DND-41 (cell line): ENCODE data around the gene ADAM11.

ENCODE experiments used
- ATAC-seq: fragments of 200-7000 bp; cut with Tn5 transposase; 3 replicates; pipeline ENCODE4 v1.9.1; 2021; ENCODE audit warnings: low read depth; ENCODE audit not compliant: insufficient read depth
- DNase-seq: peaks from one replicate; pipeline ENCODE4 v3.0.0-alpha.2; 2020
- H2AFZ ChIP-seq: 2 replicates; pipeline ENCODE4 v1.6.0; 2012; ENCODE audit warnings: low read depth, low read length
- H3K27ac ChIP-seq: 2 replicates; pipeline ENCODE4 v1.5.1; 2012; ENCODE audit warnings: low read length, inconsistent platforms
- H3K27me3 ChIP-seq: fragments of 200-600 bp; sonication (generic); 2 replicates; pipeline ENCODE4 v1.6.0; 2012; ENCODE audit warnings: low read length, mild to moderate bottlenecking, inconsistent platforms; ENCODE audit not compliant: insufficient read depth, poor library complexity
- H3K36me3 ChIP-seq: 2 replicates; pipeline ENCODE4 v1.5.1; 2012; ENCODE audit warnings: low read length, inconsistent platforms; ENCODE audit not compliant: insufficient read depth
- H3K4me1 ChIP-seq: 2 replicates; pipeline ENCODE4 v1.5.1; 2012; ENCODE audit warnings: mild to moderate bottlenecking, low read length; ENCODE audit not compliant: insufficient read depth
- H3K4me2 ChIP-seq: 2 replicates; pipeline ENCODE4 v1.6.0; 2012; ENCODE audit warnings: mild to moderate bottlenecking, moderate library complexity, low read length, inconsistent platforms; ENCODE audit not compliant: insufficient read depth
- H3K4me3 ChIP-seq, 2 experiments: fragments of 200-600 bp in 1 of 2; shearing (Covaris generic) in 1 of 2; 2 replicates each; pipeline ENCODE4 v1.5.1; 2012 to 2016; ENCODE audit warnings: inconsistent platforms in 2 of 2, low read length in 2 of 2, mild to moderate bottlenecking in 2 of 2, low read depth in 1 of 2, moderate library complexity in 1 of 2
- H3K79me2 ChIP-seq: 2 replicates; pipeline ENCODE4 v1.6.0; 2012; ENCODE audit warnings: low read length, inconsistent platforms; ENCODE audit not compliant: insufficient read depth
- H3K9ac ChIP-seq: 2 replicates; pipeline ENCODE4 v1.6.0; 2012; ENCODE audit warnings: low read depth, mild to moderate bottlenecking, inconsistent platforms, low read length, moderate library complexity
- H3K9me3 ChIP-seq: 2 replicates; pipeline ENCODE4 v1.5.1; 2012; ENCODE audit warnings: low read length, moderate library complexity, mild to moderate bottlenecking, inconsistent platforms; ENCODE audit not compliant: insufficient read depth, severe bottlenecking
- H4K20me1 ChIP-seq: 2 replicates; pipeline ENCODE4 v1.6.0; 2012; ENCODE audit warnings: low read length; ENCODE audit not compliant: insufficient read depth
- EZH2 ChIP-seq: IDR thresholded peaks from 3 replicates; pipeline ENCODE4 v1.6.1; 2012; ENCODE audit warnings: borderline replicate concordance, low read depth, mild to moderate bottlenecking, moderate library complexity, low read length, inconsistent platforms; ENCODE audit not compliant: severe bottlenecking
- TF ChIP-seq, protein P1 (sequence below): IDR thresholded peaks from 2 replicates; pipeline ENCODE4 v1.5.1; 2012; ENCODE audit warnings: borderline replicate concordance, low read length, moderate library complexity, mild to moderate bottlenecking; ENCODE audit not compliant: poor library complexity, severe bottlenecking; ENCODE audit errors: extremely low read depth

Gene ADAM11

DNA sequence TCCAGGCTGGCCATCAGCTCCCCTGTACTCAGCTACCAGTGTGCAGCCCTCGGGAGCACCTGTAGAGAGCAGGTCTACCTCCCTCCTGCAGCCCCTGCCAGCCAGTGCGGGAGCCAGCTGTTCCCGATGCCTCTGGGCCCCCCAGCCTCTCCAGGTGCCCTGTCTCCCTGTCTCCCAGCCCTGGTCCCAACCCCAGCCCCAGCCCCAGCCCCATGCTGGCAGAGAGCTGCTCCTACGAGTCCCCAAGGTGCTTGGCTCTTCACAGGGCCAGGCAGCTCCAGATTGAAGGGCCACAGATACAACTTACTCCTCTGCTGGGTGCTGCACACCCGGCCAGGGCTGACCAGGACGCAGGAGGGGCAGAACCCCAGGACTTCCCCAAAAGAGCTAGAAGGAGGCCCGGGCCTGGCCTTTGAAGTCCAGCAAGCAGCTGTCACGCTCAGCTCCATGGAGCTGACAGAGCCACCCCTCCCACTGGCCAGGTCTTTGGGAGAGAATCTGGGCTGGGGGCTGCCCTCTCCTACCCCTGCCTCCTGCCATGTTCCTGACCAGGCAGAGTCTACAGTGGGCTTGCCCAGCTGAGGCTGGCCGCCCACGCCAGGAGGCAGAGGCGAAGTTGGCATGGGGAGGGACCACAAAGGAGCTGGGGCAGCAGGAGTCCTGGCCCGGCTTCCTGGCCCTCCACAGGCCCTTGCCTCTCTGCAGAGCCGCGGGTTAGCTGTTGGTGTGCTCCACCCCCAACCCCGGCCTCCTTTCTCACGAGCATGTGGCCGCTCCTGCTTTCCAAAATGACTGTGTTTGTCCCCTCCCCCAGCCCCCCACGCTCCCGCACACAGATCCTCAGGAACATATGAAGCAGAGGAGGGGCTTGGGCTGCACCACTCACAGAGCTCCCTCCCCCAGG, 9.5 kb upstream of the ADAM11 start:
- no peak for TF ChIP-seq EZH2
- H2AFZ ChIP-seq, result no peak overlapping the region
- DNase-seq (no peak), ATAC-seq (no peak)
- H3K4me3 ChIP-seq, result no peak overlapping the region
- H3K36me3 ChIP-seq, result peaks cover 47% of the 10 kb centered on the region
- peaks cover 6% of the 10 kb centered on the region; the same call in 1 of the 2 replicates for H4K20me1 ChIP-seq
- H3K4me2 ChIP-seq, result no peak overlapping the region
- H3K9me3 ChIP-seq, result no peaks in the 10 kb centered on the region
- H3K4me1 ChIP-seq, result no peaks in the 10 kb centered on the region
- H3K9ac ChIP-seq, result no peak overlapping the region
- no peak overlapping the region for H3K27ac ChIP-seq
- no peaks in the 10 kb centered on the region for H3K79me2 ChIP-seq
- no peaks in the 10 kb centered on the region for H3K27me3 ChIP-seq

DNA sequence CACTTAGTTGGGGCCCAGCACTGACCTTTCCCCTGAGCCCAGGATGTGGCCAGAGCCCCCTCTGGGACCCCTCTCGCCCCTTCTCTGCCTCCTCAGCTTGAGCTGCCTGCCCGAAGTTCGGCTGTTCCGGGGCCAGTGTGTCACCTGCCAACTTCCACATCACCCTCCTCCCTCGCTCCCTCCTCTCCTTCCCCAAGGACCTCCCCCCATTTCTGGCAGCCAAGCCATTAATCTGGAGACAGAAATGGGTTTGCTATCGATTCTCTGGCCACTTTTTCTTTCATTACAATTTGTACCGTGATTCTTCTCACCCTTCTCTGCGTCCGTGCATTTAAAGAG, 8.8 kb upstream of the ADAM11 start:
- no peaks in the 10 kb centered on the region for H3K4me1 ChIP-seq
- peaks cover 6% of the 10 kb centered on the region; the same call in 1 of the 2 replicates for H4K20me1 ChIP-seq
- H2AFZ ChIP-seq, result no peak overlapping the region
- no peaks in the 10 kb centered on the region for H3K79me2 ChIP-seq
- no peak overlapping the region for H3K27ac ChIP-seq
- DNase-seq (no peak), ATAC-seq (no peak)
- TF ChIP-seq, protein P1, sequence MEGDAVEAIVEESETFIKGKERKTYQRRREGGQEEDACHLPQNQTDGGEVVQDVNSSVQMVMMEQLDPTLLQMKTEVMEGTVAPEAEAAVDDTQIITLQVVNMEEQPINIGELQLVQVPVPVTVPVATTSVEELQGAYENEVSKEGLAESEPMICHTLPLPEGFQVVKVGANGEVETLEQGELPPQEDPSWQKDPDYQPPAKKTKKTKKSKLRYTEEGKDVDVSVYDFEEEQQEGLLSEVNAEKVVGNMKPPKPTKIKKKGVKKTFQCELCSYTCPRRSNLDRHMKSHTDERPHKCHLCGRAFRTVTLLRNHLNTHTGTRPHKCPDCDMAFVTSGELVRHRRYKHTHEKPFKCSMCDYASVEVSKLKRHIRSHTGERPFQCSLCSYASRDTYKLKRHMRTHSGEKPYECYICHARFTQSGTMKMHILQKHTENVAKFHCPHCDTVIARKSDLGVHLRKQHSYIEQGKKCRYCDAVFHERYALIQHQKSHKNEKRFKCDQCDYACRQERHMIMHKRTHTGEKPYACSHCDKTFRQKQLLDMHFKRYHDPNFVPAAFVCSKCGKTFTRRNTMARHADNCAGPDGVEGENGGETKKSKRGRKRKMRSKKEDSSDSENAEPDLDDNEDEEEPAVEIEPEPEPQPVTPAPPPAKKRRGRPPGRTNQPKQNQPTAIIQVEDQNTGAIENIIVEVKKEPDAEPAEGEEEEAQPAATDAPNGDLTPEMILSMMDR, result no peak
- no peak for TF ChIP-seq EZH2
- H3K4me3 ChIP-seq, result no peak overlapping the region
- H3K36me3 ChIP-seq, result peaks cover 47% of the 10 kb centered on the region
- H3K9ac ChIP-seq, result no peak overlapping the region
- H3K9me3 ChIP-seq, result no peaks in the 10 kb centered on the region
- H3K4me2 ChIP-seq, result no peak overlapping the region
- H3K27me3 ChIP-seq, result no peaks in the 10 kb centered on the region

DNA sequence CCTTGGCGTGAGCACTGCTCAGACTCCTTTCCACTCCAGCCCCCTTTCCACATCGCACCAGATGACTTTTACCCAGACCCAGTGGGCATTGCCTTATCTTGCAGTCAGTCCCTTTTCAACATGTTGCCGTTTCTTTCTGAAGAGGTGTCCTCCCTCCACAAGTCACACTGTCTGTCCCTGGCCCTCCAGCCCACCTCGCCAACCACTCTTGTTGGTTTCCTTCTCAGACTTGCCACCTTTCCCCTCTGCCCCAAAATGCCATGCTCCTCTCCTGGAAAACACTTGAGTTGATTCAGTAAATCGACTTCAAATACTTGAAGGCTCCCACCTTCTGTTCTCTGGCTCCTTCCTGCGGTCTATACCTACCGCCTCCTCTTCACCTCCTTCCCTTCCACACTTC, 7.5 kb upstream of the ADAM11 start:
- H3K27ac ChIP-seq, result no peak overlapping the region
- TF ChIP-seq, protein P1, result no peak
- TF ChIP-seq EZH2, result no peak
- peaks cover 6% of the 10 kb centered on the region; the same call in 1 of the 2 replicates for H4K20me1 ChIP-seq
- no peak for DNase-seq
- no peak overlapping the region for H3K9ac ChIP-seq
- H3K79me2 ChIP-seq, result no peaks in the 10 kb centered on the region
- ATAC-seq, result no peak
- no peaks in the 10 kb centered on the region for H3K27me3 ChIP-seq
- no peaks in the 10 kb centered on the region for H3K9me3 ChIP-seq
- no peaks in the 10 kb centered on the region for H3K4me1 ChIP-seq
- H2AFZ ChIP-seq, result no peak overlapping the region
- no peak overlapping the region for H3K4me2 ChIP-seq
- peaks cover 45% of the 10 kb centered on the region for H3K36me3 ChIP-seq
- H3K4me3 ChIP-seq, result no peak overlapping the region

DNA sequence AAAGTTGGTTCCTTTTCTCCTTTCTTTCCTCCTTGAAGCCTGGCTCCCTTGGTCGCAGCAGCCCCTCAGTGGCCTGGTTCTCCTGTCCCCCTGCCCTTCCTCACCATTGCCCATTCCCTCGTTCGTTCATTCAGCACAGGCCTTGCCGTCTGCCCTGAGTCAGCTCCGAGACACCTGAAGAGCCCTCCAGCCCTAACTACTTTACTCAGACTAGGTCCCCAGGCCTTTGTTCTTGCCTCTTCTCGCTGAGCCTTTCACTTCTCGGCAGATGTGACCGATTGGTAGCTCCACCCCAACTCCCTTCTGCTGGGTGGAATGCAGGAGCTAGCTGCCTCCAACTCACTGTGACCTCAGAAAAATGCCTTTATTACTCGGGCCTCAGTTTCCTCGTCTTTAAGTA, 7.0 kb upstream of the ADAM11 start:
- Histone ChIP-seq H3K4me1 (no peaks in the 10 kb centered on the region), H3K27me3 (no peaks in the 10 kb centered on the region), H2AFZ (no peak overlapping the region), H3K36me3 (peaks cover 43% of the 10 kb centered on the region), H3K4me2 (no peak overlapping the region), H3K9me3 (no peaks in the 10 kb centered on the region), H3K4me3 (no peak overlapping the region), H3K9ac (no peak overlapping the region), H3K27ac (no peak overlapping the region), H4K20me1 (peaks cover 6% of the 10 kb centered on the region; the same call in 1 of the 2 replicates), H3K79me2 (no peaks in the 10 kb centered on the region)
- ATAC-seq, result no peak
- no peak for TF ChIP-seq EZH2
- TF ChIP-seq, protein P1, result no peak
- no peak for DNase-seq
